Small intestine (tissue), 16 donors: ENCODE data around the gene UNC119. TPM values are rescaled to one million over a fixed set of nuclear protein-coding genes. Genes with fewer than 3 reads are reported as not detected.
A peak's percentile ranks its signal among the peaks of the same experiment; 100 is the strongest.

Source experiments
- DNase-seq, 2 donors: peaks; one replicate each; pipeline versions ENCODE4 v3.0.0 to v3.0.0-alpha.2; 2013
- FAIRE-seq: peaks from 2 replicates; lab custom pipeline; 2012; peaks lifted over from hg19 to GRCh38; lab: Jason Lieb, UNC
- H3K27ac ChIP-seq, 3 donors: one replicate each; pipeline ENCODE4 v1.5.1; 2013; ENCODE audit warnings: low read length in 2 of 3, mild to moderate bottlenecking in 2 of 3, control low read depth in 1 of 3, inconsistent platforms in 1 of 3, low read depth in 1 of 3, moderate library complexity in 1 of 3
- H3K27me3 ChIP-seq, 3 donors: one replicate each; pipeline ENCODE4 v1.6.1; 2013; ENCODE audit warnings: low read length in 3 of 3, inconsistent platforms in 1 of 3; ENCODE audit not compliant: control insufficient read depth in 3 of 3, insufficient read depth in 3 of 3
- H3K36me3 ChIP-seq, 3 donors: one replicate each; pipeline ENCODE4 v1.6.1; 2013; ENCODE audit warnings: low read length in 3 of 3, inconsistent platforms in 1 of 3, low read depth in 1 of 3, mild to moderate bottlenecking in 1 of 3, moderate library complexity in 1 of 3; ENCODE audit not compliant: control insufficient read depth in 3 of 3, insufficient read depth in 2 of 3
- H3K4me1 ChIP-seq, 3 donors: one replicate each; pipeline ENCODE4 v1.6.1; 2013; ENCODE audit warnings: low read length in 2 of 3, inconsistent platforms in 1 of 3, low read depth in 1 of 3, mild to moderate bottlenecking in 1 of 3, moderate library complexity in 1 of 3; ENCODE audit not compliant: control insufficient read depth in 3 of 3, insufficient read depth in 2 of 3
- H3K4me3 ChIP-seq, 3 donors: one replicate each; pipeline ENCODE4 v1.5.1; 2013; ENCODE audit warnings: low read length in 3 of 3, control low read depth in 1 of 3, inconsistent platforms in 1 of 3, low read depth in 1 of 3, mild to moderate bottlenecking in 1 of 3, moderate library complexity in 1 of 3
- H3K9me3 ChIP-seq, 2 donors: one replicate each; pipeline ENCODE4 v1.6.1; 2013; ENCODE audit warnings: low read depth in 1 of 2, low read length in 1 of 2; ENCODE audit not compliant: control insufficient read depth in 2 of 2, insufficient read depth in 1 of 2
- WGBS, 3 donors: extraction: QIAGEN DNeasy Blood & Tissue Kit; methylation state at CpG; one replicate each; pipeline ENCODE4 v1.1.7; 2013; 5-methylcytosine and 5-hydroxymethylcytosine counted together
- long read RNA-seq, 10 donors: transcript quantifications; one replicate each; lab custom pipeline, GENCODE V29; 2026
- polyA plus RNA-seq, 4 donors: library from polyadenylated mRNA; stranded (reverse) in 3 of 4; unstranded in 1 of 4; fragments of 200-250 nt in 3 of 4; fragments of 120-200 nt in 1 of 4; gene quantifications; one replicate each; pipeline versions ENCODE4 v1.2.1 to v1.2.3, GENCODE V29; 2013
- donor health status: healthy with polysubstance abuse.
- donor health status: control.
- donor health status: control.
- donor health status: Bipolar disorder and iron deficiency.
- donor health status: healthy.

The UNC119 gene
- 10 to 100 TPM; 14.6 to 57.0 (median 29.9) TPM for polyA plus RNA-seq
- long read RNA-seq, donor 1: 0 reads
- long read RNA-seq, donor 2, transcript UNC119-202 (5 exons, 1,424 nt): major isoform, 10 of 12 reads
- long read RNA-seq, donor 2, partial matches to known transcripts: 0 of 12 reads
- long read RNA-seq, donor 2, other reads (novel, unspliced or antisense): 0 of 12 reads
- long read RNA-seq, donor 3, transcript UNC119-202 (5 exons, 1,424 nt): major isoform, 10 of 16 reads
- long read RNA-seq, donor 3, partial matches to known transcripts: 0 of 16 reads
- long read RNA-seq, donor 3, other reads (novel, unspliced or antisense): 0 of 16 reads
- long read RNA-seq, donor 4, partial matches to known transcripts: 0 of 1 reads
- long read RNA-seq, donor 4, other reads (novel, unspliced or antisense): 0 of 1 reads
- long read RNA-seq, donor 5, partial matches to known transcripts: 0 of 6 reads
- long read RNA-seq, donor 5, other reads (novel, unspliced or antisense): 0 of 6 reads
- long read RNA-seq, donor 6, transcript UNC119-202 (5 exons, 1,424 nt): major isoform, 9 of 13 reads
- long read RNA-seq, donor 6, partial matches to known transcripts: 0 of 13 reads
- long read RNA-seq, donor 6, other reads (novel, unspliced or antisense): 0 of 13 reads
- long read RNA-seq, donor 7, full-length matches to known transcripts: 17 of 17 reads
- long read RNA-seq, donor 7, partial matches to known transcripts: 0 of 17 reads
- long read RNA-seq, donor 7, other reads (novel, unspliced or antisense): 0 of 17 reads
- long read RNA-seq, donor 8, partial matches to known transcripts: 0 of 5 reads
- long read RNA-seq, donor 8, other reads (novel, unspliced or antisense): 0 of 5 reads
- long read RNA-seq, donor 9, full-length matches to known transcripts: 9 of 9 reads
- long read RNA-seq, donor 9, partial matches to known transcripts: 0 of 9 reads
- long read RNA-seq, donor 9, other reads (novel, unspliced or antisense): 0 of 9 reads
- long read RNA-seq, donor 10, full-length matches to known transcripts: 22 of 27 reads
- long read RNA-seq, donor 10, partial matches to known transcripts: 5 of 27 reads
- long read RNA-seq, donor 10, other reads (novel, unspliced or antisense): 0 of 27 reads

DNA sequence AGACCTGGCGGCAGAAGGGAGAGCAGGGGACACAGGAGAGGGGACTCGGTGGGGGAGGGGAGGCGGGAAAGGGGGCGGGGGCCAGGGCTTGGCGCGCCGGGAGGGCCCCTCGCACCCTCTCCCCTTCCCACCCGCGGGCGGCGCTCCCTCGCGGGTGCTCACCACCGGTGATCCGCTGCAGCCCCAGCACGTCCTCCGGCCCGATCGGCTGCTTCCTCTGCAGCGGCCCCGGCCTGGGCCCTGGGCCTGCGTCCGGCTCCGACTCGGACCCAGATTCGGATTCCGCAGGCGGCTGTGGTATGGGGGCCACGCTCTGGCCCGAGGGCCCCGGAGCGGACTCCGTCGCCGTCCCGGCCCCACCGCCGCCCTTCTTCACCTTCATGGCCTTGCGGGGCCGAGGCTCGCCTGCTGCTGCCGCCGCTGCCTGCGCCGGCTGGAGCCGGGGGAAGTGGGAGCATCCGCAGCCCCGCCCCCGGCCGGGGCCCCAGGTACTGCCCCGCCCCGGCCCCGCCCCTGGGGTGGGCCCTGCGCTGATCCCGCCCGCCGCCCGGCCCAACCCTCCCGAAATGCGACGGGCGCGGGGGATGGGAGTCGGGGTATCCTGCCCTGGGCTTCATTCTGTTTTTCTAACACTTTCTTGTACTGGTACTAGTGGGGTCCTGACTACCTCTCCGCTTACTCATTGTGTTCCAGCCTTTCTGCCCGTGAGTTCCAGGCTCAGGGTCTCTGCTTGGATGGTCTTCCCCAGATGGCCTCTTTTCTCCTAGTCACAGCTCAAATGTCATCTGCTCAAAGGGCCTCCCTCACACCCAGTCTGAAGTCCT lies at the start of gene UNC119:
TSS of gene UNC119 (minus strand) at position 449 of the 824 bp plus-strand sequence. CDS start at position 382, 67 bp downstream.
- peaks cover 0 to 47% (median 0%) of the 10 kb centered on the region in 3 donors for H3K4me1 ChIP-seq
- FAIRE-seq: no peak
- WGBS, 3 donors: 1 to 3% (median 2%) methylated on average over 47 to 67 of the region's 67 CpGs

DNA sequence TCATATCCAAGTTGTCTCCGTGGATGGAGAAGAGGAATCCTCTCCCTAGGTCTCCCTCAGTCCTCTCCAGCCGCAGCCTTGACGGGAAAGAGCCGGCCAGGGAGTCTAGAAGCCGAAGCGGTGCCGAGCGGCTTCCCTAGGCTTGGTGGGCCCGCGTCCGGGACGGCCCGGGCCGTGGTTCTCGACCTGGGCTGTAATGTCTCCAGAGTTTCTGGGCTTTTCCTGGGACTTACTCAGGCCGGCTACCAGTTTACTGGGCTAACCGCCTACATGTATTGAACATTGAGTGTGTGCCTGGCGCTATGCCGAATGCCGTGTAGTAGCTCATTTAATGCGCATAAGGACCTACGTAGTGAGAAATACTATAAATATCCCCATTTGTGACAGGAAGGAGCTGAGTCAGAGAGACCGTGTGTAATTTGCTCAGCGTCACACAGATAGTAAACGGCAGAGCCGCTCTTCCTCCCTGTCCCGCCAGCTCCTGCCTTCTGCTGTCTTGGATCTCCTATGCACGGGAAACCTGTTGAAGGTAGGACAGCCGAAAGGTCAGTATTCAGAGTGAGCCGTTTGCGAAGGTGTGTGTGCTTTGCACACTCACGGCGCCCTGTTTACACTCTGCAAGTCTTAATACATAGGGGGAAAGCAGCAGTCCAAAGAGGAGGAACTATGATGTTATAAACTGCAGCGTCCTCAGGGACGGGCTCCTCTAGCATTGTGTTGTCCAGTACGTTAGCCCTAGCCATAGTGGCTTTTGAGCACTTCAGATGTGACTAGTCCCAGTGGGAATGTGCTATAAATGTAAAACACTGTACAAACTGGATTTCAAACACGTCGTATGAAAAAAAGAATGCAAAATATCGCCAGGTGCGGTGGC lies 47.1 kb upstream of the UNC119 start:
- Histone ChIP-seq H3K36me3 (peaks cover 0 to 4% (median 0%) of the 10 kb centered on the region in 3 donors), H3K4me1 (peaks cover 0 to 19% (median 6%) of the 10 kb centered on the region in 3 donors), H3K9me3 (no peaks in the 10 kb centered on the region), H3K27me3 (no peaks in the 10 kb centered on the region), H3K4me3 (peak overlapping the region; percentile 63 to 78 (median 68)), H3K27ac (peak overlapping the region; percentile 97 to 99 (median 99))
- 9 to 13% (median 10%) methylated on average over 40 of the region's 40 CpGs for WGBS, 3 donors
- no peak for FAIRE-seq
- peak; percentile 69 to 78 for DNase-seq

More for the DNA sequence above, at the start of gene UNC119:
- H3K9me3 ChIP-seq: no peaks in the 10 kb centered on the region
- H3K36me3 ChIP-seq: peaks cover 0 to 65% (median 11%) of the 10 kb centered on the region in 3 donors
- no peaks in the 10 kb centered on the region for H3K27me3 ChIP-seq
- peak within 1 kb of the TSS in 2 of 3 donors; percentile 60 to 69 for H3K27ac ChIP-seq
- DNase-seq: peak; percentile 82 to 90
- peak within 1 kb of the TSS; percentile 62 to 77 (median 63) for H3K4me3 ChIP-seq

DNA sequence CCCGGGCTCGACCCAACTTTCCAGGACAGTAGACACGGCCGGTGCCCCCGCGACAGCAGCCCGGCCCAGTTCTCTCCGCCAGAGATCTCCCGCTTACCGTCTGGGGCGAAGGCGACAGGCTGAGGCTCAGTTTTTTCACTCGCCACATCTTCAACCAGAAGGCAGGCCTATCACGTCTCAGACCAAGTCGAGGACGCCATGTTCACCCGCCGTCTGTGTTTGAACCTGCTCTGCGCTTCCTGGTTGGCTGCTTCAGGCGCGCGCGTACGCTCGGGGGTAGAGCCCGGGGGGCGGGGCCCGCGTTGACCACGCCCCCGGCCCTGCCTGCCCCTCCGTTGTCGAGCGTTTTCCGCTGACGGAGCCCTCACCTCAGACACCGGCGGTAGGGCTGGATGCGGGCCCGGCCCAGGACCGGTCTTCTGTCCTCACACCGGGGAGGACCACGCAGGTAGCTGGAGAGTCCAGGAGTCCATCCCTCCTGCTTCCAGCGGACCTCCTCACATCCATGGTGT lies 46.4 kb upstream of the UNC119 start, which contains the start of gene SPAG5:
TSS of gene SPAG5 (minus strand) at position 227 of the 512 bp plus-strand sequence. CDS start at position 148, 79 bp downstream.
- WGBS, 3 donors: 0% methylated on average over 42 to 44 of the region's 44 CpGs
- Histone ChIP-seq H3K4me3 (peak within 1 kb of the TSS; percentile 63 to 78 (median 68)), H3K27ac (peak within 1 kb of the TSS; percentile 97 to 99 (median 99)), H3K27me3 (no peaks in the 10 kb centered on the region), H3K9me3 (no peaks in the 10 kb centered on the region), H3K4me1 (peaks cover 0 to 19% (median 6%) of the 10 kb centered on the region in 3 donors), H3K36me3 (peaks cover 0 to 4% (median 0%) of the 10 kb centered on the region in 3 donors)
- FAIRE-seq (no peak), DNase-seq (peak; percentile 94 to 97)

DNA sequence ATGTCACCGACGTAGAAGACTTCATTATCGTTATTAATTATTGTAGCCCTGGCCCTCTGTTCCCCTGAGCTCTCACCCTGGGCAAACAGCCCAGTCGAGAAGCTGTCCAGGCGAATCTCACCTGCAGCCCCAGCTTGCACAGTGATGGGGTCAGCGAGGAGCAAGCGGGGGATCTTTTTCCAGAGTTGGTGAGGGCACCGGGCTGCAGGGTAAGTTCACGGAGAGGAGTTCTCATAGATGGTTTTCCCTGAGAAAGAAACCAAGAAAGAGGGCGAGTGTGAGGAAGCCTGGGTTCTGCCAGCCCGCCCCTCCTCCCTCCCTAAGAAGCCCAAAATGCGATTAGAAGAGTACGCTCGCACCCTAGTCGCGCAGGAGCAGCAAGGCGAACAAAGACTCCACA lies 46.0 kb upstream of the UNC119 start:
- DNase-seq (no peak), FAIRE-seq (no peak)
- Histone ChIP-seq H3K27me3 (no peaks in the 10 kb centered on the region), H3K4me1 (peaks cover 0 to 19% (median 6%) of the 10 kb centered on the region in 3 donors), H3K27ac (peak overlapping the region in 2 of 3 donors; percentile 63 to 97), H3K4me3 (peak overlapping the region; percentile 55 to 78 (median 68)), H3K36me3 (peaks cover 0 to 6% (median 0%) of the 10 kb centered on the region in 3 donors), H3K9me3 (no peaks in the 10 kb centered on the region)
- WGBS, 3 donors: 1 to 3% (median 2%) methylated on average over 17 of the region's 17 CpGs

DNA sequence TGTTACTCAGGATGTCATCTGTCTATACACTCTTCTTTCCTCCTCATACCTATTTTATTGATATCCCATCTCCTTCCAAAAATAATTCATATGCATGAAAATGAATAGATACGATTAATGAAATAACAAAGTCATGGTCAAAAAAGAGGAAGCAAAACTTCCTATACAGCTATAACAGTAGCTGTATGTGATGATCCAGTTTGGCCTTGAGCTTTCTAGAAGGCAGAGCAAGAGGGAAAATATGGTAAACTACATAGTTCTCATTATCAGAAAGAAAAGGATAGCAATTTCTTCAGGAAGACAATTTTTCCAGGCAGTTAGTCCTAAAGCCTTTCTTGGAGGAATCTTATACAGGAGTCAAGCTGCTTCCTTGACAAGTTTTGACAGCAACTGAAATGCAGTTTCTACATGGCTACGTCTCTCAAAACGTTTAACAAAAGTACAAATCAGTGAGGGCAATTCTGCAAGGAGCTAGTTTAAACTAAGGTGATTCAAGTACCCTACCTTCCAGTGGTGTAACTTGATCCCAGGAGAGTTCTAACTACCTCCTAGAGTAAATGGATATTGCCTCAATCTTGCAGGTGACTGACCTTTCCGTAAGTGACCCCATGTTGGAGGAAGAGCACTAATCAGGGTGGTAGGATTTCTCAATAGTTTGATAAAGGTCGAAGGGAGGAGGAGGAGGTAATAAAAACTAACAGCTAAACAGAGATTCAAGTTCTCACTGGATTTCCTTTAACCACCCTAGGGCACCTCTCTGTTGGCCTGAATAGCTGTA lies 45.4 kb upstream of the UNC119 start:
- no peak for FAIRE-seq
- Histone ChIP-seq H3K27ac (peak overlapping the region in 2 of 3 donors; percentile 37 to 97), H3K36me3 (peaks cover 0 to 8% (median 0%) of the 10 kb centered on the region in 3 donors), H3K9me3 (no peaks in the 10 kb centered on the region), H3K27me3 (no peaks in the 10 kb centered on the region), H3K4me3 (peak overlapping the region in 2 of 3 donors; percentile 68 to 78), H3K4me1 (peaks cover 0 to 19% (median 5%) of the 10 kb centered on the region in 3 donors)
- WGBS, 3 donors: 28 to 33% (median 33%) methylated on average over 5 of the region's 5 CpGs
- peak; percentile 78 to 79 for DNase-seq

DNA sequence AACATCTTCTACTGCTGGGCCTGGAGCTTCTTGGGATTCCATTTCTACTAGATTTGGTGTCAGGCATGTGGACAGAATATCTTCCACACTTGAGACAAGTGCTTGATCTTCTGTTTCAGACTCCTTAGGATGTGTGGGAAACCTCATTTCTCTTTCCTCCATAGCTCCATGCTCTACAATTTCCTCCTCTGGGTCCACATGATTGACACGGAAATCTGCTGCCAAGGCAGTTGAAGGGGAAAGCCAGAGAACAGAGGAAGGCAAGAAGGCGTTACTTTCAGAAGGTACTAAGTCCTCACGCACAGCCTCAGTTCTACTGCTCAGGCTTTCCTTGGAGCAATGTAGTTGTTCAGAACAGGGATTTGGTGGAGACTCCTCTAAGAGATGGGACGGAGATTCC lies 39.8 kb upstream of the UNC119 start:
- FAIRE-seq (no peak), DNase-seq (no peak)
- H3K36me3 ChIP-seq: peaks cover 0 to 38% (median 5%) of the 10 kb centered on the region in 3 donors
- H3K27ac ChIP-seq: no peak overlapping the region
- no peaks in the 10 kb centered on the region for H3K27me3 ChIP-seq
- H3K4me3 ChIP-seq: no peak overlapping the region
- 87 to 93% (median 91%) methylated on average over 4 of the region's 4 CpGs for WGBS, 3 donors
- peaks cover 0 to under 1% (median 0%) of the 10 kb centered on the region in 3 donors for H3K4me1 ChIP-seq
- H3K9me3 ChIP-seq: no peaks in the 10 kb centered on the region
